ENCODE results near the gene TMOD3.

The TMOD3 gene

DNA sequence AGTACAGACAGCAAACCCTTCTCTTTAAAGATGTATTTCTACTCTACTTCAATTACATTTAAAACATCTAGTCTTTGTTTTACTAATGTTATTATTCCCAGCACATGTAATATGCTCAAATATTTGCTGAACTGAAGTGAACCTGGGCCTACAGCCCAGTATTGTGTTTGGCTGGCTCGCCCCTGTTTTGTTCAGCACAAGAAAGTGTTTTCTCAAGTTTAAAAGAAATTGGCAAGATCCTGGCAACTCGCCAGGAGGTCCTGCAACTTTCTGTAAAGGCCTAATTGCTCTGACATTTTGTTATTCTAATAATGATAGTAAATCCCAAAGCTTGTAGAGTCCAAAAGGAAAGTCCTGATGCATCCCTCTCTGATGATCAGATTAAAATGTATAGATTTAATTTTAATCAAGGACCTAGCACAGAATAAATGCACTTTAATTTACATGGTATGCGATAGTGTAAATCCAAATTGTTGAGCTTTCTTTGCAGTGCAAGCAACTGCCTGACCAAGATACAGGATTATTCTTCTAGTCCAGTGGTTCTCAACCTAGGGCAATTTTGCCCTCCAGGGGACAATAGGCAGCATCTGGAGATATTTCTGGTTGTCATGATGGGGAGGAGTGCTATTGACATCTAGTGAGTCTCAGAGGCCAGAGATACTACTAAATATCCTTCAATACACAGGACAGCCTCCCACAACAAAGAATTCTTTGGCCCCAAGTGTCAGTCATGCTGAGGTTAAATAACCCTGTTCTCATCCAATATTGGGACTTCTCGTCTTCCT, 35.7 kb upstream of the TMOD3 start:
- no peak for DNase-seq (ENCODE audit: low spot score)

DNA sequence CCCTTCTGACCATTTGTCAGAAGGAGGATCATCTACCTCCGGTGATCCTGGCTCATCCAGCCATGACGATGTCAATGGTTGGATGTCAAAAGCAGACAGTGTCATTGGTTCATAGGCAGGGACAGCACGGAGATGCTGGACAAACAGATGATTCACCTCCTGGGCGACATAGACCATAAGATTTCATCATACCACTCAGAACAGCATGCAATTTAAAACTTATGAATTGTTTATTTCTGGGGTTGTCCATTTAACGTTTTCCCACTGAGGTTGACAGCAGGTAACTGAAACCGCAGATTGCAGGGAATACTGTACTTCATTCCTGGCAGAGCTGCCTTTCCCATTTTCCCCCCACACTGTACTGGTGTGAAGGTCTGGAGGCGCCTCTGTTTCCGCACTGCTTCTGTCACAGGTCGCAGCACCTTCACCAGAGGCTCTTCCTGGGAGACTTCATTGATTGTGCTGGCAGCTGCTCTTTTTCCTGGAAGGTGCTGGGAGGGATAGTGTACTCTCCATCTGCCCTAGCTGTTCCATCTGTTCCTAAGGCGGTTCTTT, 32.5 kb upstream of the TMOD3 start:
- in situ Hi-C loops (cut with MboI; ENCODE audit: low pct_unique_long_range_greater_than_20kb, low sequenced_read_pairs, unreplicated experiment): no loop called here
- no peak for DNase-seq (ENCODE audit: low spot score)
- TF ChIP-seq, protein P1, sequence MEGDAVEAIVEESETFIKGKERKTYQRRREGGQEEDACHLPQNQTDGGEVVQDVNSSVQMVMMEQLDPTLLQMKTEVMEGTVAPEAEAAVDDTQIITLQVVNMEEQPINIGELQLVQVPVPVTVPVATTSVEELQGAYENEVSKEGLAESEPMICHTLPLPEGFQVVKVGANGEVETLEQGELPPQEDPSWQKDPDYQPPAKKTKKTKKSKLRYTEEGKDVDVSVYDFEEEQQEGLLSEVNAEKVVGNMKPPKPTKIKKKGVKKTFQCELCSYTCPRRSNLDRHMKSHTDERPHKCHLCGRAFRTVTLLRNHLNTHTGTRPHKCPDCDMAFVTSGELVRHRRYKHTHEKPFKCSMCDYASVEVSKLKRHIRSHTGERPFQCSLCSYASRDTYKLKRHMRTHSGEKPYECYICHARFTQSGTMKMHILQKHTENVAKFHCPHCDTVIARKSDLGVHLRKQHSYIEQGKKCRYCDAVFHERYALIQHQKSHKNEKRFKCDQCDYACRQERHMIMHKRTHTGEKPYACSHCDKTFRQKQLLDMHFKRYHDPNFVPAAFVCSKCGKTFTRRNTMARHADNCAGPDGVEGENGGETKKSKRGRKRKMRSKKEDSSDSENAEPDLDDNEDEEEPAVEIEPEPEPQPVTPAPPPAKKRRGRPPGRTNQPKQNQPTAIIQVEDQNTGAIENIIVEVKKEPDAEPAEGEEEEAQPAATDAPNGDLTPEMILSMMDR (IDR thresholded peaks at IDR 0.05; ENCODE audit: extremely low read depth, insufficient read depth, missing control alignments): no peak

More for the DNA sequence above, 35.7 kb upstream of the TMOD3 start:
- TF ChIP-seq, protein P1 (IDR thresholded peaks at IDR 0.05; ENCODE audit: extremely low read depth, insufficient read depth, missing control alignments): no peak
- in situ Hi-C loops (cut with MboI; ENCODE audit: low pct_unique_long_range_greater_than_20kb, low sequenced_read_pairs, unreplicated experiment): no loop called here

DNA sequence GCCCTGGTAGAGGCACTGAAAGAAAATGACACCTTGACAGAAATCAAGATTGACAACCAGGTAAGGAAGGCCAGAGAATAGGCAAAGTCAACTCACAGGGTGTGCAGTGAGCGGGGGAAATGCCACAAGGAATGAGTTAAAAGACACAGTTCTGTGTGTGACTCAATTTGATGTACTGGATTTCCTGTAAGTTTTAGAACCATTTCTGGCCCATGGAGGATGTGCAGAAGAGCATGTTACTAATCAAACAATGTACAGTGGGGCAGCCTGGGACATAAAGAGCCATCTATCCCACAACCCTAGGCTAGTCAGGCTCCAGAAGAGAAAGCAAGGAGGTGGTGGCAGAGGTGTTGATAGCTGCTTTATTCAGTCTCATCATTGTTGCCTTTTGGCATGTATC, 31.2 kb upstream of the TMOD3 start:
- TF ChIP-seq, protein P1 (IDR thresholded peaks at IDR 0.05; ENCODE audit: extremely low read depth, insufficient read depth, missing control alignments): no peak
- in situ Hi-C loops (cut with MboI; ENCODE audit: low pct_unique_long_range_greater_than_20kb, low sequenced_read_pairs, unreplicated experiment): no loop called here
- DNase-seq (ENCODE audit: low spot score): no peak

DNA sequence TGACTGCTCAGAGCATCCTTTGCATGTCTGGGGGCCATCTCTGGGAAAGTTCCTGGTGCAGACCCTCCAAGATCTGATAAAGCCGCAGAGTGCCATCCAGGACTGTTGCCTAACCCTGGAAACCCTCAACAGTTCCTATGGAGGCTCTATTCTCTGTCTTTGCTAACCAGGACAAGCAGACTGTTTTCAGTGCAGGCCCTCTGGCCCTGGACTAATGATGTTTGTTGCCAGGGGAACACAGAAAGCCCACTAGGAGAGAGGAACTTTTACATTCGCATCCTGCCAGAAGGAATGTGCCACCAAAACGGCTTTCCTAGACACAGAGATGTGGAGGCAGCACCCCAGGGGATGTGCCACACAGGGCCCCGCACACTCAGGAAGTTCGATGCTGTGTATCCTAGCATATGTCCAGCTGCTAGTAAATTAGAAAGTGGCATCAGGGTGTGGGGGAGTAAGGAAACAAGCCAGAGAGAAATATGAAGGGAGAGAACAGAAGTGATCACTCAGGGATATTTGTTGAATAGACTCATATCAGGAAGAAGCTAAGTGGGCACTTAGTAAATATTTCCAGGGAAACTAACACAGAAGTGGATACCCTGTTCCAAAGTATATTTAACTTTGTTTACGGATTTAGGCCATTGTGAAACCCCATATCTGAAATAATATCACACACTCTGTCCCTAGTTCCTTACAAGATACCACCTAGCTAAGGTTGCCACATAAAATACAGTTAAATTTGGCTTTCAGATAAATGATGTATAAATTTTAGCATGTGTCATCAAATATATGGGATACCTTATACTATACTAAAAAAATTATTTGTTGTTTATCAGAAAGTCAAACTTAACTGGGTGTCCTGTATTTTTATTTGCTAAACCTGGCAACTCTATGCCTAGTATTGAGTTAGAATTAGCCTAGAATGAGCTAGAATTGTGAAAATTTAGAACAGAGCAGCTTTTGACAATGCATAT, 29.9 kb upstream of the TMOD3 start:
- in situ Hi-C loops (cut with MboI; ENCODE audit: low pct_unique_long_range_greater_than_20kb, low sequenced_read_pairs, unreplicated experiment): no loop called here
- TF ChIP-seq, protein P1 (IDR thresholded peaks at IDR 0.05; ENCODE audit: extremely low read depth, insufficient read depth, missing control alignments): no peak
- no peak for DNase-seq (ENCODE audit: low spot score)

DNA sequence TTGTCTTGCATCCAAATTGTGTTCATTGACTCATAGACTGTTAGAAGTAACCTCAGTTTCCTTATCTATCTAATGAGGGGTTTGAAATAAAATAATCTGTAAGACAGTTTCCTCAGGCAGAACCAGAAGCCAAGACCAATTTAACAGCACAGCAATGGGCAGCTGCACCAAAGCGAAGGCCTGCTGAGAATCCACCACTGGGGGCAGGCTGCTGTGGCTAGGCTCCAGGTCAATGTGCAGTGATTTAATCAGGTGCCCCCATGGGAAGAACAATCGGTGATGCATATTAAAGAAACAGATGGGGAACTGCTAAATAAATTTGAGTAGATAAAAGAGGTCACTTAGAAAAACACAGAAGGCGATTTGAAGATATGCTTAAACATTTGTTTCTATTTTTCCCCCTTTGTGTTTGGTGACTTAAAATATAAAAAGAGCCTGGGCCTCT, 28.0 kb upstream of the TMOD3 start:
- TF ChIP-seq, protein P1 (IDR thresholded peaks at IDR 0.05; ENCODE audit: extremely low read depth, insufficient read depth, missing control alignments): peak; percentile 59
- in situ Hi-C loops (cut with MboI; ENCODE audit: low pct_unique_long_range_greater_than_20kb, low sequenced_read_pairs, unreplicated experiment): no loop called here
- peak; percentile 8 for DNase-seq (ENCODE audit: low spot score)

DNA sequence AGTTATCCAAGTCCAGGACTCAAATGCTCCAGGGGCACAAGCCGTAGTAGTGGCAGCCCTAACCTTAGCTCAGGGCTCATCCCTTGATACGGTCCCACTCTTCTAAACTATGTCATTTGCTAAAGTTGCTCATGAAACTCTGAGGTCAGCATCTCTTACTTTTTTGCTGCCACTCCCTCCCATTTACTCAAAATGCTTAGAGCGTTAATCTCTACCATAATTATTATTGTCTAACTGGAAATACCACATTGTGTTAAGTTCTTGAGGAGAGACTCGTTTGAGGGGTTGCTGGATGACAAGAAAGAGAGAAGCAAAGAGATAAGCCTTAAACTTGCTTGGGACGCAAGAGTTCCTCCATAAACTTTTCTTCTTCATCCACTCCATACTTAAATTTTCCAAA, 26.9 kb upstream of the TMOD3 start:
- in situ Hi-C loops (cut with MboI; ENCODE audit: low pct_unique_long_range_greater_than_20kb, low sequenced_read_pairs, unreplicated experiment): no loop called here
- no peak for DNase-seq (ENCODE audit: low spot score)
- TF ChIP-seq, protein P1 (IDR thresholded peaks at IDR 0.05; ENCODE audit: extremely low read depth, insufficient read depth, missing control alignments): no peak
